ENCODE results near the gene GRIK4. TPM values are rescaled to one million over a fixed set of nuclear protein-coding genes. Genes with fewer than 3 reads are reported as not detected.

GRIK4 gene
- total RNA-seq, 1 donor from 2014 or later = 2.2 TPM

GRCh38 chr11:120811199-120811598 is 299.7 kb downstream of the GRIK4 start:
- no peak overlapping the region for H3K27ac Mint-ChIP-seq (ENCODE audit: unreplicated experiment)
- H3K36me3 Mint-ChIP-seq (ENCODE audit: low read depth, unreplicated experiment) = peaks cover 4% of the 10 kb centered on the region
- no peak for TF ChIP-seq CTCF (IDR thresholded peaks at IDR 0.05; ENCODE audit: insufficient read depth, low read depth, low read length)
- no peak for TF ChIP-seq EZH2 (IDR thresholded peaks at IDR 0.05; ENCODE audit: insufficient read depth, low read length)
- H3K9ac ChIP-seq (ENCODE audit: low read length) = no peak overlapping the region
- H3K79me2 ChIP-seq (ENCODE audit: insufficient read depth, low read length) = no peaks in the 10 kb centered on the region
- peaks cover 4% of the 10 kb centered on the region for H3K27me3 ChIP-seq (ENCODE audit: insufficient read depth, low read length)
- no peaks in the 10 kb centered on the region for H3K36me3 ChIP-seq (ENCODE audit: insufficient read depth, low read length)
- H3K4me1 ChIP-seq (ENCODE audit: insufficient read depth, low read length) = peaks cover 14% of the 10 kb centered on the region
- no peak for FAIRE-seq
- no peak overlapping the region for H3K27ac ChIP-seq (ENCODE audit: low read depth, low read length)
- H3K4me2 ChIP-seq (ENCODE audit: low read length) = no peak overlapping the region
- H3K4me3 ChIP-seq (ENCODE audit: insufficient read depth, low read depth, low read length) = no peak overlapping the region
- no peak overlapping the region for H2AFZ ChIP-seq (ENCODE audit: low read depth, low read length)
- H3K9me3 Mint-ChIP-seq (ENCODE audit: unreplicated experiment) = no peaks in the 10 kb centered on the region
- H3K27me3 Mint-ChIP-seq (ENCODE audit: low read depth, unreplicated experiment) = peaks cover 27% of the 10 kb centered on the region
- no peaks in the 10 kb centered on the region for H4K20me1 ChIP-seq (ENCODE audit: insufficient read depth, low read length)
- DNase-seq (ENCODE audit: low read depth) = no peak
- no peaks in the 10 kb centered on the region for H3K9me3 ChIP-seq (ENCODE audit: insufficient read depth, low read depth, low read length)
- H3K4me1 Mint-ChIP-seq (ENCODE audit: low read depth, unreplicated experiment) = peaks cover 18% of the 10 kb centered on the region
- no peak overlapping the region for H3K4me3 Mint-ChIP-seq (ENCODE audit: unreplicated experiment)

- Histone ChIP-seq H3K27me3 (ENCODE audit: insufficient read depth, low read length) (peaks cover 4% of the 10 kb centered on the region), H2AFZ (ENCODE audit: low read depth, low read length) (no peak overlapping the region), H3K9me3 (ENCODE audit: insufficient read depth, low read depth, low read length) (no peaks in the 10 kb centered on the region), H3K9ac (ENCODE audit: low read length) (no peak overlapping the region), H3K4me2 (ENCODE audit: low read length) (no peak overlapping the region), H3K4me1 (ENCODE audit: insufficient read depth, low read length) (peaks cover 12% of the 10 kb centered on the region), H3K27ac (ENCODE audit: low read depth, low read length) (no peak overlapping the region), H4K20me1 (ENCODE audit: insufficient read depth, low read length) (no peaks in the 10 kb centered on the region), H3K4me3 (ENCODE audit: insufficient read depth, low read depth, low read length) (no peak overlapping the region), H3K36me3 (ENCODE audit: insufficient read depth, low read length) (no peaks in the 10 kb centered on the region), H3K79me2 (ENCODE audit: insufficient read depth, low read length) (no peaks in the 10 kb centered on the region)
- Mint-ChIP-seq H3K4me1 (ENCODE audit: low read depth, unreplicated experiment) (peaks cover 18% of the 10 kb centered on the region), H3K27me3 (ENCODE audit: low read depth, unreplicated experiment) (peaks cover 29% of the 10 kb centered on the region), H3K4me3 (ENCODE audit: unreplicated experiment) (no peak overlapping the region), H3K9me3 (ENCODE audit: unreplicated experiment) (no peaks in the 10 kb centered on the region), H3K36me3 (ENCODE audit: low read depth, unreplicated experiment) (peaks cover 4% of the 10 kb centered on the region), H3K27ac (ENCODE audit: unreplicated experiment) (no peak overlapping the region)
- FAIRE-seq (no peak), DNase-seq (ENCODE audit: low read depth) (no peak)
- TF ChIP-seq EZH2 (IDR thresholded peaks at IDR 0.05; ENCODE audit: insufficient read depth, low read length) = no peak
- TF ChIP-seq CTCF (IDR thresholded peaks at IDR 0.05; ENCODE audit: insufficient read depth, low read depth, low read length) = no peak
Measured at GRCh38 chr11:120811731-120812130, 300.2 kb downstream of the GRIK4 start.

- H2AFZ ChIP-seq (ENCODE audit: low read depth, low read length) = no peak overlapping the region
- no peak overlapping the region for H3K4me2 ChIP-seq (ENCODE audit: low read length)
- peaks cover 54% of the 10 kb centered on the region for H3K27me3 Mint-ChIP-seq (ENCODE audit: low read depth, unreplicated experiment)
- H3K27ac ChIP-seq (ENCODE audit: low read depth, low read length) = no peak overlapping the region
- H3K27ac Mint-ChIP-seq (ENCODE audit: unreplicated experiment) = no peak overlapping the region
- H3K4me3 ChIP-seq (ENCODE audit: insufficient read depth, low read depth, low read length) = no peak overlapping the region
- H3K36me3 ChIP-seq (ENCODE audit: insufficient read depth, low read length) = no peaks in the 10 kb centered on the region
- H3K9me3 ChIP-seq (ENCODE audit: insufficient read depth, low read depth, low read length) = no peaks in the 10 kb centered on the region
- H3K4me1 ChIP-seq (ENCODE audit: insufficient read depth, low read length) = no peaks in the 10 kb centered on the region
- H3K4me3 Mint-ChIP-seq (ENCODE audit: unreplicated experiment) = no peak overlapping the region
- peaks cover 13% of the 10 kb centered on the region for H3K27me3 ChIP-seq (ENCODE audit: insufficient read depth, low read length)
- TF ChIP-seq EZH2 (IDR thresholded peaks at IDR 0.05; ENCODE audit: insufficient read depth, low read length) (no peak), CTCF (IDR thresholded peaks at IDR 0.05; ENCODE audit: insufficient read depth, low read depth, low read length) (no peak)
- H3K79me2 ChIP-seq (ENCODE audit: insufficient read depth, low read length) = no peaks in the 10 kb centered on the region
- peaks cover 8% of the 10 kb centered on the region for H3K36me3 Mint-ChIP-seq (ENCODE audit: low read depth, unreplicated experiment)
- H3K9ac ChIP-seq (ENCODE audit: low read length) = no peak overlapping the region
- H3K9me3 Mint-ChIP-seq (ENCODE audit: unreplicated experiment) = no peaks in the 10 kb centered on the region
- no peaks in the 10 kb centered on the region for H4K20me1 ChIP-seq (ENCODE audit: insufficient read depth, low read length)
- FAIRE-seq = no peak
- peaks cover 4% of the 10 kb centered on the region for H3K4me1 Mint-ChIP-seq (ENCODE audit: low read depth, unreplicated experiment)
- DNase-seq (ENCODE audit: low read depth) = no peak
Measured at GRCh38 chr11:120814531-120815318, 303.2 kb downstream of the GRIK4 start.
